Left cardiac atrium (tissue), 4 donors: ENCODE measurements around the gene MFF. TPM values are rescaled to one million over a fixed set of nuclear protein-coding genes. Genes with fewer than 3 reads are reported as not detected.
A peak's percentile ranks its signal among the peaks of the same experiment; 100 is the strongest.
"Not testable (repeated sequence)": the region's sequence is repeated elsewhere in the genome, so short reads cannot be mapped to it uniquely, and the experiment has no call there.

Experiments
- ATAC-seq, 2 donors: fragments of 200-7000 bp; cut with Tn5 transposase; one replicate each; pipeline ENCODE4 v1.9.1; 2020; ENCODE audit warnings: mild to moderate bottlenecking in 2 of 2, moderate library complexity in 2 of 2
- DNase-seq: peaks from one replicate; pipeline ENCODE4 v3.0.0-alpha.2; 2020
- intact Hi-C, 2 donors: fragments of 100-400 bp; cut with DNase I; formaldehyde crosslinking; loops; one replicate each; pipeline versions ENCODE4 v1.14.1 to v1.15.1; 2022 to 2023
- total RNA-seq, 2 donors: library from RNA; stranded (reverse); fragmentation: NEBNext Ultra II Directional; extraction: Animal tissue kit (Norgen Biotek cat#: 25700); gene quantifications; one replicate each; pipeline ENCODE4 v1.2.1, GENCODE V29; 2021
- donor health status: DM: no; HTN: yes; CAD: no.
- donor health status: DM: no; HTN: yes; CAD: no; lungs with severe emphysema.
- donor health status: DM: yes; HTN: yes; CAD: no.
- donor health status: Dilated cardiomyopathy.

The MFF gene
- total RNA-seq, 2 donors from 2014 or later = 69.9 to 70.2 TPM

DNA sequence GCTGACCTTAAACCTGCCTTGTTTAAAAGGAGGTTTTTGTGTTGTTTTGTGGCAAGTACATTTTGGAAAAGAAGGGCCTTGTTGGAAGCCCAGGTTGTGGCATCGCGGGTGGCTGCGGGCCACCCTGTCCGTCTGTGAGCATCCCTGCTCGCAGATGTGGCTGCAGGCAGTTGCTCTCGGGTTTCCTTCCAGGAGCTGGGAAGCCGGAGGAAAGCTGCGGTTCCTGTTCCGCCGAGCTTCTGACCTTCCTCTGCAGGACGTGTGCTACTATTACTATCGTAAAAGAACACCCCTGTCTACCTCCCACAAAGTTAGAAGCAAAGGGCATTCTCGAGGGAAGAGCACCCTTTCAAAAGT is 766 bp downstream of the MFF start:
- DNase-seq = peak; percentile 22
- ATAC-seq = peak; percentile 28 to 57
- intact Hi-C loops = no loop called here

DNA sequence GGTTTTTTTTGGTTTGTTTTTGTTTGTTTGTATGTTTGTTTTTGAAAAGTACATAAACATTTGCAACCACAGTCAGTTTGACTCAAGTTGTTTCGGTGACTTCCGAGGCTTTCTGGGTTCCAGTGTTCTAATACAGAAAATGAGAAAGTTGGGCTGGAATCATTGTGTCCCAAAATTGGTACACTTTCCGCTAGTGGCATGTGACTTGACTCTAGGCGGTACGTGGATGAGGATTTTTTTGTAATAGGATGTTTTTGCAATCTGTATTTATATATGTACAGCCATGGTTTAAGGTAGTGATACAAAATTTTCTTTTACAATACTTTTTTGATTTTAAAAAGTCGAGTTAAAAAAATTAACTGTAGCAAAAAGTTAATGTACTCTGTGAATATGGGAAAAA is 1.7 kb downstream of the MFF start:
- ATAC-seq (no peak), DNase-seq (no peak)
- intact Hi-C loops = no loop called here

DNA sequence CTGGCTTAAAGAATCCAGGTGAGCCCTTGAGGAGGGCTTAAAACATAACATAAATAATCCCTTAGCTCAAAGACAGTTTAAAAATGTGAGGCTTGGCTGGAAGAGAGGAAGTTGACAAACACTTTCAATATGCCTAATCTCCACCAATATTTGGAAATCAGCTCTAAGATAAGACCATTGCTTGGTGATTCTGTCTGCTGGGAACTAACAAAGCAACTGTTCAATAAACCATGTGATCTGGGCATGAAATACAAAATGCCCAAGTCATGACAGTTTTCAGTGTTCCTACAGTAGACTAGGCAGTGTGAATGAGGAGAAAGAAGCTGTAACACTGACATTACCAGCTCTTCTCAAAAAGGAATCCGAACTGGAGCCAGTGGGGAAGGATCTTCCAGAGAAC is 10.7 kb downstream of the MFF start:
- intact Hi-C loops = no loop called here
- DNase-seq = no peak
- no peak for ATAC-seq

DNA sequence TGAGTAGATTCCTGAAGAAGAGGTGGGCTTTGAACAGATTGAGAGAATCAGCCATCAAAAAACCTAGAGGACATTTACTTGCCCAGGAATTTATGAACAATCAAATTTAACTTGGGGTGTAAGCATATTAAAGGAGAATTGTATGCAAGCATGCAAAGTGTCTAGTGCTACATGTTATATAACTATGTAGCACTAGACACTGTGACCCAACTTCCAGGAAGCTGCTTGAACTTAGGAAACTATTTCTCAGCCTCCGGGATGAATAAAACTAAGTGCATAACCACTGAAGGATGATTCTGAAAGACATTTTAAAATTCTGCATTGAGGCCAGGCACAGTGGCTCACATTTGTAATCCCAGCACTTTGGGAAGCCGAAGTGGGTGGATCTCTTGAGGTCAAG is 12.4 kb downstream of the MFF start:
- intact Hi-C loops = no loop called here
- no peak for DNase-seq
- ATAC-seq = no peak

DNA sequence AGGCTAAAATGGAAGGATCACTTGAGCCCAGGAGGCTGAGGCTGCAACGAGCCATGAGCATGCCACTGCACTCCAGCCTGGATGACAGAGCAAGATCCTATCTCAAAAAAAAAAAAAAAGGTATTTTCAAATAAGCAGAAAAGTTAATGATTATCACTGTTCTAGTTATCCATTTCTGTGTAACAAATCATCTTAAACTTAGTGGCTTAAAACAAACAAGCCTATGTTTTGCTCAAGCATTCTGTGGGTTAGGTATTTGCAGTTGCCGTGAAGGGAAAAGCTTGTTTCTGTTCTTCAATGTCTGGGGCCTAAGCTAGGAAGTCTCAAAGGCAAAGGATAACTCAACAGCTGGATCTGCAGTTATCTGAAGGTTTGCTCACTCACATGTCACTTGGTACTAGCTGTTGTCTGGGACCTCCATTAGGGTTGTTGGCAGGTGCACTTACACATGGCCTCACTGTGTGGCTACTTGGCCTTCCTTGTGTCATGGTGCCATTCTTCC is 14.1 kb downstream of the MFF start:
- no peak for ATAC-seq
- DNase-seq = no peak
- intact Hi-C loops = no loop called here

DNA sequence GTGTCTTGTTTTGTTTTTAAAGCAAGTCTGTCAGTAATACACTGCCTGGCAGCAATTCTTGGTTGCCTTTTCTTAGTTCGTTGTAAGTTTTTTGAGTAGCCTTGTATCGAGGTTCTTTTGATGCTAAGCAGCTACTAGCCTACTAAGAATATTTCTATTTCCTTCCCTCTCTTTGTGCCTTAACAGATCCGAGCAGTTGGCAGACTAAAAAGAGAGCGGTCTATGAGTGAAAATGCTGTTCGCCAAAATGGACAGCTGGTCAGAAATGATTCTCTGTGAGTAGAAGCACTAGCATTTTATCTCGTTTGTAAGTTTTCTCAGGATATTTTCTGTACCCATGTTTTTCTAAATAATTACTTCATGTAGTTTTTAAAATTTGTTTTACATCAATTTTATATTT is 15.1 kb downstream of the MFF start:
- ATAC-seq (no peak), DNase-seq (no peak)
- intact Hi-C loops = no loop called here

DNA sequence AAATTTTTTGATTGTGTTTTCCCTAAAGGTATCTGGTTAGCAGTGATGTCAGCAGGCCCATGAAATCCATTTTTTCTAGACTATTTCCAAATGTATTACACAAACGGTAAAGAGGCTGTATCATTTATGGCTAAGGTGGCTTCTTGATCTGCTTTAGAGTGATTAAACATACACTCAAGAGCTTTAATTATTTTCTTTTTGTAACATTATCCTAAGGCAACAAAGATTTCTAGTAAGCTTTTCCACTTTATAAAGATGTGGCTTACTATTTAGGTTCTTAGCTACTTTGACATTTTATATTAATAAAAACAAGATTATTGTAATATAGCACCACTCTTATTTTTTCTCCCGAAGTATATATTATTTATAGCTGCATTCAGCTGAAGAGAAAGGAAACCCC is 16.5 kb downstream of the MFF start:
- ATAC-seq = no peak

DNA sequence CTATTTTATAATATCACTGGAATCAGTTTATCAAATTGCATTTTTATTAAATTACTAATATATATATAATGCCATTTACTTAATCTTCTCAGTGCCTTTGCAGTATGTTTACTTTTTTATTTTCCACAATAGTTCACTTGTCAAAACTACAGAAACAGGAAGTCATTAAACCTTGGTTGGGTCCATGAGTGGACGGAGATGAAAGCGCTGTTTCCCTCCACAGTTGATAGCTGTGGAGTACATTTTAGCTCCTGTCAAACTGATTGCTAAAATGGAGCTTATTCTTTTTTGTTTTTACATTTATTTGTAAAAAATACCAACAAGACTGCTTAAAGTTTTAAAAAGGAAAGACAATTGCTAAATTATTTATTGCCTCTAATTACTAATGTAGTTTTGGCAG is 19.2 kb downstream of the MFF start:
- DNase-seq = no peak
- ATAC-seq = no peak
- intact Hi-C loops = no loop called here

More for the DNA sequence above, 16.5 kb downstream of the MFF start:
- intact Hi-C loops = no loop called here
- DNase-seq = no peak

DNA sequence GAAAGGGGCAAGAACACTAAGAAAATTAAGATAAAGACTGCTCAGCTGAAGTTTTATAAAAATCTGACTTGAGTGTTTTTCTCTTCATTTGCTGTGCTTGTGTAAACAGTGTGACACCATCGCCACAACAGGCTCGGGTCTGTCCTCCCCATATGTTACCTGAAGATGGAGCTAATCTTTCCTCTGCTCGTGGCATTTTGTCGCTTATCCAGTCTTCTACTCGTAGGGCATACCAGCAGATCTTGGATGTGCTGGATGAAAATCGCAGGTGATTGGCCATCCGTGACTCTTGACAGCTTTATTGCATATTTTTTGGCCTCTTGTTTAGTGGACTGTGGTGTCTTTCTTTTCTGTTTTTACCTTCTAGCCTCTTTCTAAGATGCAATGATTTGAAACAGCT is 22.1 kb downstream of the MFF start:
- intact Hi-C loops = no loop called here
- DNase-seq = no peak
- no peak for ATAC-seq

DNA sequence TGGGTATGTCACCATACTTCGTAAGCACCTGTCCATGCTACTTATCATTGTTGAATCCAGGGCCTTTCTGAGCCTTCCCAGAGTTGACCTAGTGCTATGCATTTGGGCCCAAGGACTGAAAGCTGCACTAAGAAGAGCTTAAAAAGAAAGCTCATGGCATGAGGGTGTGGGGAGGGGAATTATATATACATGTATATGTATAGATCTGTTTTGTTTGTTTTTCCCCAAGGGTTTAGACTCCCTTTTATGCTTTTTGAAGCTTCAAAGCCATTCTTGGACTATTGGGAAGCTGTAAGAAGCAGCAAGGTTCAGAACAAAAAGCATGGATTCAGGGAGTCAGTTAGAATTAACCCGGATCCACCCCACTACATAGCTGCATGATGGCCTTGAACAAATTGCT is 23.3 kb downstream of the MFF start:
- ATAC-seq = no peak
- no peak for DNase-seq
- intact Hi-C loops = no loop called here

DNA sequence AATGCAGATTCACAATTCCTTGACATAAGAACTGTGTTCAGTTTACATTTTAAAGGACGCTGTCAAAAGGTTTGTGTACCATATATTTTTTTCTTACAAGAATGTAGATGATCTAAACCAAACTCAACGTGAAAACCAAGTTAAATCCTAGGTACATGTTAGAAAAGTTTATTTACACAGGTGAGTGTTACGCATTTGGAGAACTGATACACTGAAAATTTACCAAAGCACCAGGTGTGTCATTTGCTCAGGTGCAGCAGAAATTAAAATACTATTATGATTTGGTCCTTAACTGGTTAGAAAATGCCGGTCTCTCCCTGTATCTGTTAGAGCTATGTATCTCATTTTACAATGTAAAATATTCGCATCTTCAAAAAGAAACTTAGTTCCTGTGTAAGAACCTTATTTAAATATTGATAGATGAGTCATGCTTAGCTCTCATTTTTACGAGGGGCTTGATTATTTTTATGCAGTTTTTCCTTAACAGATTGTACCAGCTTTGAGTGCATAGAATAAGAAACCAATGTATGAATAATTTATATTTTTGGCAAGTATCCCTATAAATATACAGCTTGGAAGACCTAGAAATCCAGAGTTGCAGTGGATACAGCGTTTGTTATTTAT is 25.1 kb downstream of the MFF start:
- intact Hi-C loops = no loop called here
- ATAC-seq = no peak

DNA sequence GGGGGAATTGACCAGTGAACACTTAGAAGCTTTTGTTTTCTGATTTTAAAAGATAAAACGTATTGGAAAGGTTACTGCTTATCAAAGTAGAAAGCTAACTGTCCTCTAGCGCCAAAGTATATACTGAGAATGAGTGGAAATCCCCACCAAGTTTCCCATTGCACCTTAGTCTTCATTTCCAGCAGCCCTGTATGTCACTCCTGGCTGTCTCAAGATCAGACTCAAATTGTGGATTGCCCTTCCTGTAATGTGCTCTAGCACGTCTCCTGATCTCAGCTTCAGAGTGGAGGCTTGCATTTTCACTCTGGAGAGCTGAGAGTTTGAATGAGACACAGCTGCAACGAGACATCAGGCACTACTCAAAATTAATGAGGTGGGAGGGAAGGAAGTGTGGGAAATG is 26.6 kb downstream of the MFF start:
- intact Hi-C loops = no loop called here
- ATAC-seq (no peak), DNase-seq (no peak)

More for the DNA sequence above, 25.1 kb downstream of the MFF start:
- no peak for DNase-seq

DNA sequence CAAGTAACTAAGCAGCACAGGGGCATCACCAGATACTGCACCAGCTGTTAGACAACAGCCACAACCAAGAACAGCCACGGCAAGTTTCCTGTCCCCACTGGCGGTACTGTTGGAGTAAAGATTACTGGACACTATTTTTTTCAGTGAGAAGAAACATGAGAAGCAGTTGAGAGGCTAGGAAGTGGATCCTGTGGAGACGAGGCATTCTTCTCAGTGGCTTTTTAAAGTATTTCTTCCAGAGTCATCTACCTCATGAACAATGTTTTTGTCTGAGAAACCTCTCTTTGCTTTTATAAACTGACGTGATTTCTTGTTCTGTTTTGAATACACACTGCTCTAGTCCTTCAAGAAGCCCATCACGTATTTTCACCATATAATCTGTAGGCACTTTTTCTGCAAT is 35.3 kb downstream of the MFF start:
- DNase-seq (no peak), ATAC-seq (no peak)
- intact Hi-C loops = no loop called here

DNA sequence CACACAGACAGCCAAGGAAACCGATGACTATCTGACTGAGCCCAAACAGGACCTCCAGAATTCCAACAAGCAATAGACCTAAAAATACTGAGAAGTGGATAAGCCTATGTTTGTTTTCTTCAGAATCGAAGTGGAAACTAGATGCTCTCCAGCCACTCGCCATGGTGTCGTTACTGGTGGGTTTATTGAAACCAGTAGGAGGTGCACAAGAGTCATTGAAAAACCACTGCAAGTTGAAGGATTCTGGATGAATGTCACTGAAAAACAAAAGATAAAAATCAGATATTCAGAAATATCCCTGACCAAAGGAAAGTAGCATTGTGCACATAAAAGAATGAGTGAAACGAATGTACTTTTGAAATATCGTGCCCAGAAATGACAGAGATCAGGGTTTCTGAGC is 38.7 kb downstream of the MFF start:
- intact Hi-C loops = no loop called here
- ATAC-seq (no peak), DNase-seq (no peak)

DNA sequence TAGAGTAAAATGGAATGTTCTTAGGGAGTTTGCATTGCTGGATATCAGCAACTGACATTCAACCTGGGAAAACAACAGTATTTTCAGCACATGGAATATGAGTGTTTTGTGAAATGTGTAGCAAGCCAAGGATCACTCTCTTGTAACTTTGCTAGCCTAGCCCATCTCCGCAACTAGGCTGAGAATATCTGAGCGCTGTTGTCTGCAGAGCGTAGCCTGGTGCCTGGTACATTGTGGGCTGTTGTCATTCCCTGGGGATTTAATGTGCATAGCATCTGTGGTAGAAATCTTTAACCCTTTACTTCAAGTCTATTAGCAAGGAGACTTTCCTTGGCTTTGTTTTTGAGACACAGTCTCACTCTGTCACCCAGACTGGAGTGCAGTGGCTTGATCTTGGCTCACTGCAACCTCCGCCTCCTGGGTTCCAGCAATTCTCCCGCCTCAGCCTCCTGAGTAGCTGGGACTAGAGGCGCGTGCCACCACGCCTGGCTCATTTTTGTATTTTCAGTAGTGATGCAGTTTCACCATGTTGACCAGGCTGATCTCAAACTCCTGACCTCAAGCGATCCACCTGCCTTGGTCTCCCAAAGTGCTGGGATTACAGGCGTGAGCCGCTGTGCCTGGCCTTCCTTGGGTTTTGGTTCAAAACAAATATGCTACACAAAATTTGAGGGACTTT is 39.7 kb downstream of the MFF start:
- ATAC-seq = peak in 1 of 2 donors; percentile 21

DNA sequence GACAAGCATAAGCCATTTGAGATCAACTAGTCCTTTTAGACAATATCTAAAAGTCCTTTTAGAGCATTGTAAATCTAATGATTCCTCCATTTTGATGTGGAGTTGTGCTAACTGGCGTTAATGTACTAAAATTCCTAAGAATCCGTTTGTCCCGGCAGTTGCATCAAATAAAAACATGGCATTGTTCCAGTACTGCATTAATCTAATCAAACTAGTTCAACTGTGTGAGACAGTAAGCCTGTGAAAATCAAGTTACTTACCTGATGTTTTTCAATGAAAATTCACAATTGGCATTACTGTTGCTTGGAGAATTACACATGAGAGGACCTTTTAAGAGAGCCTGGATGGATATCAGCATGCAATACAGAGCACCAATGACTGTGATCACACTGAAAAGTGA is 40.8 kb downstream of the MFF start:
- DNase-seq (no peak), ATAC-seq (no peak)
- intact Hi-C loops = no loop called here

More for the DNA sequence above, 39.7 kb downstream of the MFF start:
- DNase-seq, intact Hi-C loops: not testable (repeated sequence)

DNA sequence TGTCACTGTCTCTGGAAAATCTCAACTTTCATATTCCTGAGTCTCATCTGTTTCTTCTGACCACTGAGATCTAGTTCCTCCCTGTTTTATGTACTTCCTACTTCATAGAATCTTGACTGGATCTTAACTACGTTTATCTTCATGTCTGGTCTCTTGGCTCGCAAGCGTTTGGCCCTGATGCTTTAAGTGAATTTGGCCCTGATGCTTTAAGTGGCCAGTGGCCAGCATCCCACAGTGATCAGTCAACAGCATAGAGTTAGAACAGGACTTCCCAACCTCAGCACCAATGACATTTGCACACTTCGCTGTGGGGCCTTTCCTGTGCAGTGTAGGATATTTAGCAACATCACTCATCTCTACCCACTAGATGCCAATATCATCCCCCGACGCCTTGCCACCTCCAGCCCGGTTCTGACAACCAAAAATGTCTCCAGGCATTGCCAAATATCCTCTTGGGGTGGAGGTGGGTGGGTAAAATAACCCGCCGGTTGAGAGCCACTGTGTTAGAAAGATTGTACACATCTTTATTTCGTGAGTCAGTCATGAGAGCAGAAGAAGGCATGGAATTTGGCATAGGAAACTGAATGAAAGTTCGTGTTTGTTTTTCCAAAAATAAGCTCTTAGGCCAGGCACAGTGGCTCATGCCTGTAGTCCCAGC is 41.8 kb downstream of the MFF start:
- DNase-seq (no peak), ATAC-seq (peak; percentile 56 to 65)
- intact Hi-C loops = no loop called here

DNA sequence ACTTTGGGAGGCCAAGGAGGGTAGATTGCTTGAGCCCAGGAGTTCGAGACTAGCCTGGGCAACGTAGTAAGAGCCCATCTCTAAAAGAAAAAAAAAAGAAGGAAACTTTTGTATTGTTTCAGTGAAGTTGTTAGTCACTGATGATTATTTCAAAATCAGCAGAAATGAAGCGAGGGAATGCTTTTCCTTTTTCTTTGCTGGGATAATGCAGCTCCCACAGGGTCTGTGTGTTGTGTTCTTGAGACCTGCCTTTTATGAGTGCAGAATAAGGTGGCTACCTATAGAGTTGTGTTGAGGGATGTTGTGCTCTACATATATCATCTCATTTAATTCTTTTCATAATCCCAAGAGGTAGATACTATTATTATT is 42.4 kb downstream of the MFF start:
- intact Hi-C loops = no loop called here

DNA sequence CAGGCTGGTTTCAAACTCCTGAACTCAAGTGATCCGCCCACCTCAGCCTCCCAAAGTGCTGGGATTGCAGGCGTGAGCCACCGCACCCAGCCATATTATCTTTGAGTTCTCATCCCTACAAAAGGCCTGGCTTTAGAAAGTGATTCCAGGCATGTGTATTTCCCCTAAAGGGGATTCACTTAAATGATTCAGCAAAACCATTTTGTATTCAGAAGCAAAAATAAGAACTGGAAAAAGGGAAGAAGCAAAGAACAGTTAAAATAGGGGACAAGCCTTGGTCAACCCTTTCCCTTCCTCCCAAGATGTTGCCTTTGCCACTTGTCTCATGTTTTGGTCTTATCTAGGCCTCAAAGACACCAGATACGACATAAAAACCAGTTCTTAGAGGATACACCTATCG is 43.5 kb downstream of the MFF start:
- DNase-seq (no peak), ATAC-seq (no peak)
- intact Hi-C loops = no loop called here

More for the DNA sequence above, 42.4 kb downstream of the MFF start:
- DNase-seq (no peak), ATAC-seq (no peak)

DNA sequence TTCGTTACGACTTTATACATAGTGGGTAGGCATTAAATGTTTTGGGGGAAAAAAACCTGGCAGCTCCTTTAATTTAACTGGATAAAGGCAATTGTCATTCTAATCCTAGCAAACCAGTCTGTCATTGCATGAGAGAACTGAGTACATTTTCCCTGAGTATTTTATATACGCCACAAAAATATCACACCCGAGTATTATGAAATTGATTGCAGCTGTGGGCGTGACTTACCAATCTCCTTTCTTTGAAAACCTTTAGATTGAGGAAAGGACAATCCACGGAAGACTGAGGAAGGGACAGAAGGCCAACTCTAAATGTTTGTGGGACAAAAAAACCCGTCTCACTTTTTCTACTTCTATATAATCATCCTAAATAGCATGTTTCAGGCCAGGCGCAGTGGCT is 45.0 kb downstream of the MFF start:
- no peak for ATAC-seq
- DNase-seq = no peak
- intact Hi-C loops = no loop called here
